HepG2 (cell line): ENCODE measurements around the gene NUFIP2. TPM values are rescaled to one million over a fixed set of nuclear protein-coding genes. Genes with fewer than 3 reads are reported as not detected.

Source experiments
- ATAC-seq: fragments of 200-7000 bp; cut with Tn5 transposase; 3 replicates; pipeline ENCODE4 v1.9.1; 2020; ENCODE audit warnings: mild to moderate bottlenecking, moderate library complexity
- BruUV-seq: library from RNA; stranded (reverse); fragments of 400-500 nt; replicated peaks from 2 replicates; lab custom pipeline; 2021; lab: Mats Ljungman, UMichigan
- CTCF ChIA-PET: fragments of 300-600 bp; formaldehyde crosslinking; extraction: SDS; loops from one replicate; lab custom pipeline; 2021; ENCODE audit warnings: low total read pairs, inconsistent platforms, low intra/inter-chr PET ratio; lab: Yijun Ruan, JAX
- POLR2A ChIA-PET: fragments of 350-600 bp; sonication (Branson Sonifier 250); formaldehyde crosslinking; loops from one replicate; lab custom pipeline; 2020; ENCODE audit warnings: antibody characterized with exemption, inconsistent platforms; lab: Yijun Ruan, JAX
- DNase-seq: peaks from one replicate; pipeline ENCODE4 v3.0.0-alpha.2; 2015; ENCODE audit warnings: low spot score
- FAIRE-seq: peaks from 3 replicates; lab custom pipeline; 2011; peaks lifted over from hg19 to GRCh38; lab: Jason Lieb, UNC
- H2AFZ ChIP-seq: one replicate; pipeline ENCODE4 v1.6.1; 2011; ENCODE audit warnings: low read length, inconsistent platforms
- H3K27ac ChIP-seq: fragments of 300-600 bp; 3 replicates; pipeline ENCODE4 v1.8.0; 2011; ENCODE audit warnings: mixed run types, mild to moderate bottlenecking, mixed read lengths, low read length, inconsistent platforms; ENCODE audit not compliant: insufficient read depth; ENCODE audit errors: extremely low read length
- H3K27me3 ChIP-seq, 2 experiments: fragments of 200-600 bp in 1 of 2; 2 replicates in 1 of 2; 3 replicates in 1 of 2; pipeline versions ENCODE4 v1.6.0 to v1.8.0; 2011; ENCODE audit warnings: low read length in 2 of 2, mild to moderate bottlenecking in 2 of 2, moderate library complexity in 2 of 2, inconsistent platforms in 1 of 2; ENCODE audit not compliant: insufficient read depth in 2 of 2, control insufficient read depth in 1 of 2
- H3K36me3 ChIP-seq, 2 experiments: fragments of 200-600 bp in 1 of 2; replicated peaks in 1 of 2; 2 replicates in 1 of 2; 3 replicates in 1 of 2; pipeline versions ENCODE4 v1.5.1 to v1.8.0; 2011; ENCODE audit warnings: low read length in 2 of 2, inconsistent platforms in 1 of 2; ENCODE audit not compliant: insufficient read depth in 2 of 2, control insufficient read depth in 1 of 2
- H3K4me1 ChIP-seq: 2 replicates; pipeline ENCODE4 v1.5.1; 2012; ENCODE audit warnings: low read length, inconsistent platforms; ENCODE audit not compliant: insufficient read depth
- H3K4me2 ChIP-seq: 2 replicates; pipeline ENCODE4 v1.6.0; 2011; ENCODE audit warnings: low read depth, low read length, inconsistent platforms
- H3K4me3 ChIP-seq, 3 experiments: fragments of 200-600 bp in 1 of 3; sonication (generic), shearing (Covaris generic) in 1 of 3; replicated peaks in 1 of 3; 2 replicates each; pipeline ENCODE4 v1.5.1; 2011 to 2016; ENCODE audit warnings: low read length in 3 of 3, inconsistent platforms in 2 of 3, low read depth in 2 of 3, mild to moderate bottlenecking in 2 of 3, control low read depth in 1 of 3, mixed read lengths in 1 of 3; ENCODE audit not compliant: insufficient read depth in 1 of 3
- H3K79me2 ChIP-seq: one replicate; pipeline ENCODE4 v1.6.1; 2011; ENCODE audit warnings: low read length, inconsistent platforms; ENCODE audit not compliant: insufficient read depth
- H3K9ac ChIP-seq: 2 replicates; pipeline ENCODE4 v1.6.0; 2011; ENCODE audit warnings: mild to moderate bottlenecking, low read depth, low read length, inconsistent platforms; ENCODE audit not compliant: insufficient read depth
- H3K9me3 ChIP-seq: 2 replicates; pipeline ENCODE4 v1.5.1; 2012; ENCODE audit warnings: mild to moderate bottlenecking, low read length
- H4K20me1 ChIP-seq: 2 replicates; pipeline ENCODE4 v1.6.0; 2011; ENCODE audit warnings: inconsistent platforms, mild to moderate bottlenecking, low read length, moderate library complexity; ENCODE audit not compliant: insufficient read depth
- NCOR1 ChIP-seq: fragments of 200-600 bp; sonication (generic); IDR thresholded peaks from 2 replicates; pipeline ENCODE4 v1.7.0; 2017; ENCODE audit warnings: antibody characterized with exemption, low read length, borderline replicate concordance
- PHB2 ChIP-seq: fragments of 450-650 bp; IDR thresholded peaks from 2 replicates; pipeline ENCODE4 v1.6.1; 2018; ENCODE audit not compliant: partially characterized antibody
- ZNF253 ChIP-seq: sonication (generic); formaldehyde crosslinking; IDR thresholded peaks from 2 replicates; pipeline ENCODE4 v1.8.0; 2022; ENCODE audit warnings: mild to moderate bottlenecking, missing genetic modification reagents, borderline replicate concordance
- ZNF292 ChIP-seq: sonication (generic); formaldehyde crosslinking; IDR thresholded peaks from 2 replicates; pipeline ENCODE4 v1.8.1; 2022; ENCODE audit warnings: mild to moderate bottlenecking, low read depth, missing genetic modification reagents, borderline replicate concordance
- ZNF619 ChIP-seq: sonication (generic); formaldehyde crosslinking; IDR thresholded peaks from 2 replicates; pipeline ENCODE4 v1.4.0; 2020; ENCODE audit warnings: mild to moderate bottlenecking, missing genetic modification reagents
- WGBS: methylation state at CpG from one replicate; pipeline ENCODE4 v1.1.6; 2017; ENCODE audit warnings: low lambda C conversion rate; 5-methylcytosine and 5-hydroxymethylcytosine counted together
- in situ Hi-C: cut with HindIII; loops from 2 replicates; pipeline ENCODE4 v1.10.0; 2017; ENCODE audit warnings: low pct_unique_long_range_greater_than_20kb; ENCODE audit not compliant: extremely low pct_ligation_motif_present
- intact Hi-C: fragments of 100-400 bp; cut with micrococcal nuclease; formaldehyde crosslinking; loops from one replicate; pipeline ENCODE4 v1.10.0; 2022; ENCODE audit not compliant: unreplicated experiment
- polyA plus RNA-seq, 8 experiments: library from polyadenylated mRNA; depleted of rRNA in 3 of 8; stranded (reverse) in 7 of 8; unstranded in 1 of 8; fragments of >200 nt; fragmentation: Illumina TruSeq in 4 of 8; extraction: Trizol in 4 of 8; gene quantifications; 2 replicates each; pipeline versions ENCODE4 v1.2.1 to v1.2.3, GENCODE V29; 2011 to 2016; ENCODE audit warnings: low read depth in 4 of 8, missing spikeins in 1 of 8, mixed read lengths in 1 of 8; ENCODE audit not compliant: insufficient read depth in 1 of 8
- total RNA-seq, 5 experiments: library from RNA; depleted of rRNA; stranded (reverse); fragments of >200 nt; fragmentation: Illumina TruSeq; extraction: Trizol; gene quantifications; 2 replicates each; pipeline ENCODE4 v1.2.3, GENCODE V29; 2016; ENCODE audit warnings: low read depth in 1 of 5
- TF ChIP-seq, protein P1 (sequence below): sonication (generic); formaldehyde crosslinking; IDR thresholded peaks from 2 replicates; pipeline ENCODE4 v1.5.1; 2020; ENCODE audit warnings: mild to moderate bottlenecking, moderate library complexity, missing genetic modification reagents
- TF ChIP-seq, protein P2 (sequence below): IDR thresholded peaks from 2 replicates; pipeline ENCODE4 v1.6.1; 2016; ENCODE audit warnings: missing genetic modification reagents, missing compliant biosample characterization
- TF ChIP-seq, protein P3 (sequence below): sonication (generic); formaldehyde crosslinking; IDR thresholded peaks from 2 replicates; pipeline ENCODE4 v1.4.0; 2020; ENCODE audit warnings: mild to moderate bottlenecking, missing genetic modification reagents

NUFIP2 gene
- total and polyA plus RNA-seq, 2 of the 13 experiments (the other 11 are each of a cell fraction or from before 2014, with no cell fraction given) = 10.3 to 30.8 TPM

DNA sequence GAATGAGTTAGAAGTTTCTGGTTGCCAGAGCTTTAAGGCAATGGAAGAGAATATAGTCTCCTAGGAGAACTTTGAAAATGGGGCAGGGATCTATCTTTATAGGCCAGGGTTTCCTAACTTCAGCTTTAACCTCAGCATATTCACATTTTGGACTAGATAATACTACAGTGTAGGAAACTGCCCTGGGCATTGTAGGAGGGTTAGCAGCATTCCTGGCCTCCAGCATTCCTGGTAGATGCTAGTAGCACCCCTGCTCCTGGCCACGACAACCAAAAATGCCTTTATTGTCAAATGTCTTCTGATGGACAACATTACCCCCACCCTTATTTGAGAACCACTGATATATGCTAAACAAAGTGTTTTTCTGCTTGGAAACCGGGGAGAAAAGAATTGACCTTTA, 86.0 kb downstream of the NUFIP2 start:
- 0% methylated on average over 2 of the region's 2 CpGs for WGBS
- no peaks in the 10 kb centered on the region for H3K79me2 ChIP-seq
- ATAC-seq (no peak), FAIRE-seq (no peak)
- ChIA-PET POLR2A (interaction anchor here (0.9 kb wide), 1 partner anchor 59 kb away, joined by 3 read pairs; no protein-coding TSS in a partner anchor), CTCF (no interaction called here)
- intact Hi-C loops (no loop called here), in situ Hi-C loops (no loop called here)
- H3K27me3 ChIP-seq = no peaks in the 10 kb centered on the region
- H3K36me3 ChIP-seq = no peaks in the 10 kb centered on the region
- no peak overlapping the region for H3K4me3 ChIP-seq
- no peaks in the 10 kb centered on the region for H4K20me1 ChIP-seq
- no peak overlapping the region for H3K4me2 ChIP-seq
- no peaks in the 10 kb centered on the region for H3K9me3 ChIP-seq
- H3K4me1 ChIP-seq = peaks cover 16% of the 10 kb centered on the region
- no peak overlapping the region for H3K27ac ChIP-seq
- no peak for TF ChIP-seq ZNF253 (CRISPR knock-in tag)
- TF ChIP-seq, protein P1, sequence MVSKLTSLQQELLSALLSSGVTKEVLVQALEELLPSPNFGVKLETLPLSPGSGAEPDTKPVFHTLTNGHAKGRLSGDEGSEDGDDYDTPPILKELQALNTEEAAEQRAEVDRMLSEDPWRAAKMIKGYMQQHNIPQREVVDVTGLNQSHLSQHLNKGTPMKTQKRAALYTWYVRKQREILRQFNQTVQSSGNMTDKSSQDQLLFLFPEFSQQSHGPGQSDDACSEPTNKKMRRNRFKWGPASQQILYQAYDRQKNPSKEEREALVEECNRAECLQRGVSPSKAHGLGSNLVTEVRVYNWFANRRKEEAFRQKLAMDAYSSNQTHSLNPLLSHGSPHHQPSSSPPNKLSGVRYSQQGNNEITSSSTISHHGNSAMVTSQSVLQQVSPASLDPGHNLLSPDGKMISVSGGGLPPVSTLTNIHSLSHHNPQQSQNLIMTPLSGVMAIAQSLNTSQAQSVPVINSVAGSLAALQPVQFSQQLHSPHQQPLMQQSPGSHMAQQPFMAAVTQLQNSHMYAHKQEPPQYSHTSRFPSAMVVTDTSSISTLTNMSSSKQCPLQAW (CRISPR knock-in tag) = no peak
- no peak for TF ChIP-seq ZNF292 (CRISPR knock-in tag)
- TF ChIP-seq, protein P2, sequence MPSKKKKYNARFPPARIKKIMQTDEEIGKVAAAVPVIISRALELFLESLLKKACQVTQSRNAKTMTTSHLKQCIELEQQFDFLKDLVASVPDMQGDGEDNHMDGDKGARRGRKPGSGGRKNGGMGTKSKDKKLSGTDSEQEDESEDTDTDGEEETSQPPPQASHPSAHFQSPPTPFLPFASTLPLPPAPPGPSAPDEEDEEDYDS = no peak
- TF ChIP-seq, protein P3, sequence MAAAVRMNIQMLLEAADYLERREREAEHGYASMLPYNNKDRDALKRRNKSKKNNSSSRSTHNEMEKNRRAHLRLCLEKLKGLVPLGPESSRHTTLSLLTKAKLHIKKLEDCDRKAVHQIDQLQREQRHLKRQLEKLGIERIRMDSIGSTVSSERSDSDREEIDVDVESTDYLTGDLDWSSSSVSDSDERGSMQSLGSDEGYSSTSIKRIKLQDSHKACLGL = no peak
- TF ChIP-seq NCOR1 = no peak
- no peak for TF ChIP-seq PHB2
- TF ChIP-seq ZNF619 = no peak
- TF ChIP-seq, all 625 proteins: peak for 0
- H2AFZ ChIP-seq = no peak overlapping the region
- no peak for DNase-seq
- no TSS peak for BruUV-seq
- no peak overlapping the region for H3K9ac ChIP-seq

Other genes starting within 250 kb of the NUFIP2 start
- 21.2 and 24.8 TPM in 2 replicates for gene MYO18A, start 113.8 kb downstream of the NUFIP2 start, total RNA-seq (2016; rRNA removed; fragmentation: Illumina TruSeq; extraction: Trizol)
- gene MYO18A, start 113.8 kb downstream of the NUFIP2 start, polyA plus RNA-seq (2011; rRNA removed) = 16.8 and 23.2 TPM in 2 replicates
- gene CRYBA1, start 47.3 kb downstream of the NUFIP2 start, total RNA-seq (2016; rRNA removed; fragmentation: Illumina TruSeq; extraction: Trizol) = not detected in 2 replicates
- gene CRYBA1, start 47.3 kb downstream of the NUFIP2 start, polyA plus RNA-seq (2011; rRNA removed) = not detected in 2 replicates
- 23.0 and 36.2 TPM in 2 replicates for gene TAOK1, start 96.2 kb upstream of the NUFIP2 start, total RNA-seq (2016; rRNA removed; fragmentation: Illumina TruSeq; extraction: Trizol)
- gene TAOK1, start 96.2 kb upstream of the NUFIP2 start, polyA plus RNA-seq (2011; rRNA removed) = 10.3 and 14.1 TPM in 2 replicates